Lower lobe of right lung (tissue), 2 donors: Measurements from ENCODE around the gene HPGD. TPM values are rescaled to one million over a fixed set of nuclear protein-coding genes. Genes with fewer than 3 reads are reported as not detected.

Experiments used
- ATAC-seq, 2 donors: fragments of 200-7000 bp; cut with Tn5 transposase; one replicate each; pipeline ENCODE4 v1.9.1; 2020 to 2022; ENCODE audit warnings: mild to moderate bottlenecking in 2 of 2, moderate library complexity in 2 of 2
- DNase-seq: peaks from one replicate; pipeline ENCODE4 v3.0.0-alpha.2; 2020
- H3K27ac ChIP-seq: fragments of 200-600 bp; one replicate; pipeline ENCODE4 v1.8.0; 2022
- H3K27me3 ChIP-seq: fragments of 200-600 bp; one replicate; pipeline ENCODE4 v1.8.0; 2022; ENCODE audit warnings: low read depth
- H3K36me3 ChIP-seq: fragments of 200-600 bp; one replicate; pipeline ENCODE4 v1.8.0; 2022; ENCODE audit warnings: mild to moderate bottlenecking
- H3K4me1 ChIP-seq: fragments of 200-600 bp; one replicate; pipeline ENCODE4 v1.8.0; 2022
- H3K4me3 ChIP-seq: fragments of 200-600 bp; one replicate; pipeline ENCODE4 v1.8.0; 2022; ENCODE audit warnings: mild to moderate bottlenecking
- H3K9me3 ChIP-seq: fragments of 200-600 bp; one replicate; pipeline ENCODE4 v1.8.0; 2022
- intact Hi-C: fragments of 100-400 bp; cut with DNase I; formaldehyde crosslinking; loops from one replicate; pipeline ENCODE4 v1.11.0; 2022
- total RNA-seq: library from RNA; stranded (reverse); fragmentation: NEBNext Ultra II Directional; extraction: Animal tissue kit (Norgen Biotek cat#: 25700); gene quantifications from one replicate; pipeline ENCODE4 v1.2.1, GENCODE V29; 2021
- TF ChIP-seq, protein P1 (sequence below): fragments of 200-600 bp; IDR thresholded peaks from one replicate; pipeline ENCODE4 v1.8.0; 2022; ENCODE audit warnings: antibody characterized with exemption, mild to moderate bottlenecking
- donor health status: DM: no; HTN: yes; CAD: no; lungs with severe emphysema.

HPGD gene
- total RNA-seq, 1 donor from 2014 or later, result 87.2 TPM

DNA sequence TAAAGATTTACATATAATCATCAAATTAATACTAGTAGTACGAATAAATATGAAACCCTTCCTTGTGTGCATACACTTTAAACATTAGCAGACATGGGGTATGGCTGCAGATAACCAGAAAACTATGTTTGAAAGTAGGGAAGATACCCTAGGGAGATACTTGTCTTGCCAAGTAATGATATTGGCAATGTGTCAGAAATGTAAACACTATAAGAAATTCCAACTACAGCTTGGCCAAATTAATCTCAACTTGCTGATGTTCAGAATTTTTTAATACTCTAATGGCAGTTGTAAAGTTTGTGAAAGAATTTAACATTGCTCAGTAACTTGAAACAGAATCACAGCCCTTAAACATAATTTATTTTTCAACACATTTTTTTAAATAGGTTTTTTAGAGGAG lies 27.4 kb upstream of the HPGD start:
- DNase-seq (no peak), ATAC-seq (no peak)
- no peaks in the 10 kb centered on the region for H3K9me3 ChIP-seq
- no peak overlapping the region for H3K27ac ChIP-seq
- H3K36me3 ChIP-seq, result no peaks in the 10 kb centered on the region
- H3K27me3 ChIP-seq, result no peaks in the 10 kb centered on the region
- TF ChIP-seq, protein P1, sequence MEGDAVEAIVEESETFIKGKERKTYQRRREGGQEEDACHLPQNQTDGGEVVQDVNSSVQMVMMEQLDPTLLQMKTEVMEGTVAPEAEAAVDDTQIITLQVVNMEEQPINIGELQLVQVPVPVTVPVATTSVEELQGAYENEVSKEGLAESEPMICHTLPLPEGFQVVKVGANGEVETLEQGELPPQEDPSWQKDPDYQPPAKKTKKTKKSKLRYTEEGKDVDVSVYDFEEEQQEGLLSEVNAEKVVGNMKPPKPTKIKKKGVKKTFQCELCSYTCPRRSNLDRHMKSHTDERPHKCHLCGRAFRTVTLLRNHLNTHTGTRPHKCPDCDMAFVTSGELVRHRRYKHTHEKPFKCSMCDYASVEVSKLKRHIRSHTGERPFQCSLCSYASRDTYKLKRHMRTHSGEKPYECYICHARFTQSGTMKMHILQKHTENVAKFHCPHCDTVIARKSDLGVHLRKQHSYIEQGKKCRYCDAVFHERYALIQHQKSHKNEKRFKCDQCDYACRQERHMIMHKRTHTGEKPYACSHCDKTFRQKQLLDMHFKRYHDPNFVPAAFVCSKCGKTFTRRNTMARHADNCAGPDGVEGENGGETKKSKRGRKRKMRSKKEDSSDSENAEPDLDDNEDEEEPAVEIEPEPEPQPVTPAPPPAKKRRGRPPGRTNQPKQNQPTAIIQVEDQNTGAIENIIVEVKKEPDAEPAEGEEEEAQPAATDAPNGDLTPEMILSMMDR, result no peak
- no peaks in the 10 kb centered on the region for H3K4me1 ChIP-seq
- intact Hi-C loops, result no loop called here
- H3K4me3 ChIP-seq, result no peak overlapping the region

DNA sequence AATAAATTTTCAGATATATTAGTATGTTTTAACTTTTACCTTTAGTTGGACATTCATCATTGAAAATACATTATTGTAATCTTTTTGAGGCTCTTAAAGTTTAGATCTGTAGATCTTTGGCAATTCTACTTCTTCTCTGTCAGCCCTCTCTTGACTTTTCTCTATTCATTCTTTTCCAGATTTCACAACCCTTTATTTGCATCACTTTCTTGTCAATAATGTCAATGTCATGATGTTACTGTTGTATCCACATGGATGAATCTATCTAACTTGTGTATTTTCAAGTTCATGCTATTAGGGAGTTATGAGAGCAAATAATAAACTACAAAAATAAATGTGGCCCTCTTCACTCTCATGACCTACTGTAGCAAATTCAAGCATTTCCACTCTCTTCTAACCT lies 23.0 kb upstream of the HPGD start:
- no peak for DNase-seq
- TF ChIP-seq, protein P1, result no peak
- ATAC-seq, result no peak
- Histone ChIP-seq H3K4me1 (no peaks in the 10 kb centered on the region), H3K27me3 (no peaks in the 10 kb centered on the region), H3K27ac (no peak overlapping the region), H3K36me3 (no peaks in the 10 kb centered on the region), H3K4me3 (no peak overlapping the region), H3K9me3 (peaks cover 4% of the 10 kb centered on the region)
- intact Hi-C loops, result no loop called here

DNA sequence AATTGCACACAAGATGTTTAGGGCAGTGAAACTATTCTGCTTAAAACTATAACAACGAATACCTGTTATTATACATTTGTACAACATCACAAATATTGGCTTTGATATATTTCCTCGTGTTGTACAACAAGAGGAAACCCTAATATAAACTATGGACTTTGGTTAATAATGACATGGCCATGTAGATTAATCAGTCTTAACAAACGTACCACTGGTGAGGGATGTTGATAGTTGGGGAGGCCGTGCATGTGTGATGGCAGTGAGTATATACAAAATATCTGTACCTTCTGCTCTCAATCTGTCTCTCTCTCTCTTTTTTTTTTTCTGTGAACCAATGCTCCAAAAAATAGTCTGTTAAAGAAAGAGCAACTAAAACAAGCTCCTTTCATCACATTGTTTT lies 22.2 kb upstream of the HPGD start:
- Histone ChIP-seq H3K4me1 (no peaks in the 10 kb centered on the region), H3K9me3 (peaks cover 4% of the 10 kb centered on the region), H3K4me3 (no peak overlapping the region), H3K36me3 (no peaks in the 10 kb centered on the region), H3K27me3 (no peaks in the 10 kb centered on the region), H3K27ac (no peak overlapping the region)
- intact Hi-C loops, result no loop called here
- TF ChIP-seq, protein P1, result no peak
- DNase-seq (no peak), ATAC-seq (no peak)

DNA sequence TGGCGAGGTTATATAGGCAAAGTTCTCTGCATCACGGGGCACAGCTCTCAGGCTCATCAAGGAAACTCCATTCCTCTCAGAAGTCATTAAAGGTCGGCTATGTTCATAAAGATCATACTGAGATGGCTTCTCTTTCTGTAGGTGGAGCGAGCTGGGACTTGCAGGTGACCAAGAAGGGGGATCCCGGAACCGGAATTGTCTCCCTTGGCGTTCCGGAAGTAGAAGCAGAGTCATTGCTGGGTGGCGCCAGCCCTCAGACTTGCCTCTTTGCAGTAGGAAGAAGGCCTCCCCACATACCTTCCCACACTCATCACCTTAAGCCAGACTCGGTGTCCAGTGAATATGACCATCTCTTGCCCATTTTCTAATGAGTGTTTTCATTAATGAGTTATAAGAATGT lies 17.9 kb upstream of the HPGD start:
- intact Hi-C loops, result no loop called here
- peaks cover 4% of the 10 kb centered on the region for H3K9me3 ChIP-seq
- no peaks in the 10 kb centered on the region for H3K4me1 ChIP-seq
- TF ChIP-seq, protein P1, result no peak
- H3K27ac ChIP-seq, result no peak overlapping the region
- no peaks in the 10 kb centered on the region for H3K27me3 ChIP-seq
- H3K4me3 ChIP-seq, result no peak overlapping the region
- no peak for DNase-seq
- H3K36me3 ChIP-seq, result no peaks in the 10 kb centered on the region
- ATAC-seq, result no peak

DNA sequence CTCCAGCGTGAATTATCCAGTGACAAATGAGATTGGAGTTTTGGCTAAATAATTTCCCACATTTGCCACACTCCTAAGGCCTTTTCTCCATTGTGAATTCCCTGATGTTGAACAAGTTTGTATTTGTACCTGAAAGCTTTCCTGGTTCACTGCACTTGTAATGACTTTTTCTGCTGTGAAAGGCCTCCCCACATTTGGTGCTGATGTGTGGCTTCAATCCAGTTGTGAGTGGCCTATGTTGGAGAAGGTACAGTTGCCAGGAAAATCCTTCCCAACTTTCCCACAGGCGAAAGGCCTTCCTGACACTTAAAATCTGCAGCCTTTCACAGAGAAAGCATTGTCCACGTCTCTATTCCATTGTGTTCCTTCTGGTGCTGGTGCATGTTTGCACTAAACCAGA lies 17.3 kb upstream of the HPGD start:
- no peak for ATAC-seq

More for the DNA sequence above, 17.3 kb upstream of the HPGD start:
- no peaks in the 10 kb centered on the region for H3K4me1 ChIP-seq
- H3K27me3 ChIP-seq, result no peaks in the 10 kb centered on the region
- no peak overlapping the region for H3K27ac ChIP-seq
- TF ChIP-seq, protein P1, result no peak
- no peaks in the 10 kb centered on the region for H3K36me3 ChIP-seq
- peaks cover 4% of the 10 kb centered on the region for H3K9me3 ChIP-seq
- intact Hi-C loops, result no loop called here
- H3K4me3 ChIP-seq, result no peak overlapping the region
- DNase-seq, result no peak
